Panc1 (cell line): ENCODE data around the gene CAMKMT.

Source experiments
- POLR2AphosphoS5 ChIP-seq: IDR thresholded peaks from 2 replicates; pipeline ENCODE4 v1.6.1; 2012; ENCODE audit warnings: mild to moderate bottlenecking, low read depth, low read length, moderate library complexity
- TF ChIP-seq, protein P1 (sequence below): fragments of 450-650 bp; IDR thresholded peaks from 2 replicates; pipeline ENCODE4 v1.5.1; 2017; ENCODE audit warnings: mild to moderate bottlenecking

DNA sequence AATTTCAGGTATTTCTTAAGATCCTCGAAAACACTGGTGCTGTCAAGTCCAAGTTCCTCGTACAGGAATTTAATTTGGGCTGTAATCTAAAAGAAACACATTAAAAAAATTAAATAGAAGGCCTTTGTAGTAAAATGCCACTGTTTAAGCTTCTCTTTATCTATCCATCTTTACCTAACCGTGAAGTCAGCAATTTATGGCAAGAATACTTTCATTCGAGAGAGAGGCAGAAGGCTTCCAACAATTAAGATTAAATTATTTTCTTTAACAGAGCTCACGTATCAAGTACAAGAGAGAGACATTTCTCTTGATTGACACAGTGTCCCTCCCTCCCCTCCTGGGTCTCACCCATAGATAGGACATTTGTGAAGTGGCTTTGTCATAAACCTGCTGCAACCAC is 40.4 kb upstream of the CAMKMT start:
- TF ChIP-seq, protein P1, sequence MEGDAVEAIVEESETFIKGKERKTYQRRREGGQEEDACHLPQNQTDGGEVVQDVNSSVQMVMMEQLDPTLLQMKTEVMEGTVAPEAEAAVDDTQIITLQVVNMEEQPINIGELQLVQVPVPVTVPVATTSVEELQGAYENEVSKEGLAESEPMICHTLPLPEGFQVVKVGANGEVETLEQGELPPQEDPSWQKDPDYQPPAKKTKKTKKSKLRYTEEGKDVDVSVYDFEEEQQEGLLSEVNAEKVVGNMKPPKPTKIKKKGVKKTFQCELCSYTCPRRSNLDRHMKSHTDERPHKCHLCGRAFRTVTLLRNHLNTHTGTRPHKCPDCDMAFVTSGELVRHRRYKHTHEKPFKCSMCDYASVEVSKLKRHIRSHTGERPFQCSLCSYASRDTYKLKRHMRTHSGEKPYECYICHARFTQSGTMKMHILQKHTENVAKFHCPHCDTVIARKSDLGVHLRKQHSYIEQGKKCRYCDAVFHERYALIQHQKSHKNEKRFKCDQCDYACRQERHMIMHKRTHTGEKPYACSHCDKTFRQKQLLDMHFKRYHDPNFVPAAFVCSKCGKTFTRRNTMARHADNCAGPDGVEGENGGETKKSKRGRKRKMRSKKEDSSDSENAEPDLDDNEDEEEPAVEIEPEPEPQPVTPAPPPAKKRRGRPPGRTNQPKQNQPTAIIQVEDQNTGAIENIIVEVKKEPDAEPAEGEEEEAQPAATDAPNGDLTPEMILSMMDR = no peak
- TF ChIP-seq POLR2AphosphoS5 = no peak
